ENCODE measurements around the gene BANK1.

- TF ChIP-seq POLR2AphosphoS5 (IDR thresholded peaks at IDR 0.05; ENCODE audit: borderline replicate concordance, low read depth, low read length) = no peak
- TF ChIP-seq EZH2 (IDR thresholded peaks at IDR 0.05) = no peak
- no peak for TF ChIP-seq FOXP2 (optimal IDR thresholded peaks at IDR 0.05; ENCODE audit: control extremely low read depth, extremely low read length, insufficient read depth)
These were observed 640 bp downstream of the BANK1 start for GRCh38 chr4:101791182-101791558.

All from SK-N-MC (cell line).